ENCODE data around the gene TEAD1. TPM values are rescaled to one million over a fixed set of nuclear protein-coding genes. Genes with fewer than 3 reads are reported as not detected.

TEAD1 gene
- total RNA-seq, 1 donor: 176 TPM

- H3K4me3 ChIP-seq (ENCODE audit: insufficient read depth, low read length): no peak overlapping the region
- H4K20me1 ChIP-seq (ENCODE audit: insufficient read depth, low read length): peaks cover 15% of the 10 kb centered on the region
- H3K36me3 ChIP-seq (ENCODE audit: insufficient read depth, low read length): peaks cover 39% of the 10 kb centered on the region
- H3K27me3 ChIP-seq (ENCODE audit: insufficient read depth, low read length): no peaks in the 10 kb centered on the region
- peaks cover 33% of the 10 kb centered on the region for H3K4me1 ChIP-seq (ENCODE audit: insufficient read depth, low read length)
- H3K4me2 ChIP-seq (ENCODE audit: insufficient read depth, low read length): no peak overlapping the region
- H3K9me3 ChIP-seq (ENCODE audit: low read depth, low read length): no peaks in the 10 kb centered on the region
- peaks cover 35% of the 10 kb centered on the region for H3K79me2 ChIP-seq (ENCODE audit: insufficient read depth, low read length)
- no peak for DNase-seq (ENCODE audit: insufficient read length, low spot score, missing footprints)
- no peak for TF ChIP-seq CTCF (IDR thresholded peaks at IDR 0.05; ENCODE audit: extremely low read depth, low read depth, low read length)
- no peak overlapping the region for H2AFZ ChIP-seq (ENCODE audit: low read length)
- H3K27ac ChIP-seq (ENCODE audit: low read depth, low read length): no peak overlapping the region
These were observed 228.7 kb downstream of the TEAD1 start for GRCh38 chr11:12902791-12903486.

- Histone ChIP-seq H3K9me3 (ENCODE audit: low read depth, low read length) (no peaks in the 10 kb centered on the region), H4K20me1 (ENCODE audit: insufficient read depth, low read length) (peaks cover 12% of the 10 kb centered on the region), H3K36me3 (ENCODE audit: insufficient read depth, low read length) (peaks cover 25% of the 10 kb centered on the region), H3K4me3 (ENCODE audit: insufficient read depth, low read length) (no peak overlapping the region), H3K4me2 (ENCODE audit: insufficient read depth, low read length) (no peak overlapping the region), H3K79me2 (ENCODE audit: insufficient read depth, low read length) (peaks cover 28% of the 10 kb centered on the region), H3K4me1 (ENCODE audit: insufficient read depth, low read length) (peaks cover 35% of the 10 kb centered on the region), H2AFZ (ENCODE audit: low read length) (no peak overlapping the region), H3K27me3 (ENCODE audit: insufficient read depth, low read length) (no peaks in the 10 kb centered on the region), H3K27ac (ENCODE audit: low read depth, low read length) (no peak overlapping the region)
- no peak for TF ChIP-seq CTCF (IDR thresholded peaks at IDR 0.05; ENCODE audit: extremely low read depth, low read depth, low read length)
- no peak for DNase-seq (ENCODE audit: insufficient read length, low spot score, missing footprints)
These were observed 231.2 kb downstream of the TEAD1 start for GRCh38 chr11:12905435-12905834.

- H3K27me3 ChIP-seq (ENCODE audit: insufficient read depth, low read length): no peaks in the 10 kb centered on the region
- H3K4me1 ChIP-seq (ENCODE audit: insufficient read depth, low read length): peaks cover 24% of the 10 kb centered on the region
- H3K9me3 ChIP-seq (ENCODE audit: low read depth, low read length): no peaks in the 10 kb centered on the region
- no peak for DNase-seq (ENCODE audit: insufficient read length, low spot score, missing footprints)
- no peak overlapping the region for H3K4me2 ChIP-seq (ENCODE audit: insufficient read depth, low read length)
- H4K20me1 ChIP-seq (ENCODE audit: insufficient read depth, low read length): peaks cover 8% of the 10 kb centered on the region
- H3K79me2 ChIP-seq (ENCODE audit: insufficient read depth, low read length): peaks cover 30% of the 10 kb centered on the region
- no peak for TF ChIP-seq CTCF (IDR thresholded peaks at IDR 0.05; ENCODE audit: extremely low read depth, low read depth, low read length)
- no peak overlapping the region for H3K4me3 ChIP-seq (ENCODE audit: insufficient read depth, low read length)
- no peak overlapping the region for H2AFZ ChIP-seq (ENCODE audit: low read length)
- no peak overlapping the region for H3K27ac ChIP-seq (ENCODE audit: low read depth, low read length)
- H3K36me3 ChIP-seq (ENCODE audit: insufficient read depth, low read length): peaks cover 21% of the 10 kb centered on the region
These were observed 232.3 kb downstream of the TEAD1 start for GRCh38 chr11:12906501-12906900.

GRCh38 chr11:12909879-12910278, 235.7 kb downstream of the TEAD1 start:
- Histone ChIP-seq H3K4me3 (ENCODE audit: insufficient read depth, low read length) (no peak overlapping the region), H3K4me1 (ENCODE audit: insufficient read depth, low read length) (peaks cover 15% of the 10 kb centered on the region), H2AFZ (ENCODE audit: low read length) (no peak overlapping the region), H3K4me2 (ENCODE audit: insufficient read depth, low read length) (no peak overlapping the region), H3K27me3 (ENCODE audit: insufficient read depth, low read length) (no peaks in the 10 kb centered on the region), H3K36me3 (ENCODE audit: insufficient read depth, low read length) (peaks cover 13% of the 10 kb centered on the region), H4K20me1 (ENCODE audit: insufficient read depth, low read length) (peaks cover 2% of the 10 kb centered on the region), H3K27ac (ENCODE audit: low read depth, low read length) (peak overlapping the region; percentile 16), H3K9me3 (ENCODE audit: low read depth, low read length) (no peaks in the 10 kb centered on the region), H3K79me2 (ENCODE audit: insufficient read depth, low read length) (peaks cover 19% of the 10 kb centered on the region)
- DNase-seq (ENCODE audit: insufficient read length, low spot score, missing footprints): no peak
- TF ChIP-seq CTCF (IDR thresholded peaks at IDR 0.05; ENCODE audit: extremely low read depth, low read depth, low read length): no peak
